ENCODE measurements around the gene DNAH3.
A peak's percentile ranks its signal among the peaks of the same experiment; 100 is the strongest.
"Not testable (repeated sequence)": the region's sequence is repeated elsewhere in the genome, so short reads cannot be mapped to it uniquely, and the experiment has no call there.

The DNAH3 gene

DNA sequence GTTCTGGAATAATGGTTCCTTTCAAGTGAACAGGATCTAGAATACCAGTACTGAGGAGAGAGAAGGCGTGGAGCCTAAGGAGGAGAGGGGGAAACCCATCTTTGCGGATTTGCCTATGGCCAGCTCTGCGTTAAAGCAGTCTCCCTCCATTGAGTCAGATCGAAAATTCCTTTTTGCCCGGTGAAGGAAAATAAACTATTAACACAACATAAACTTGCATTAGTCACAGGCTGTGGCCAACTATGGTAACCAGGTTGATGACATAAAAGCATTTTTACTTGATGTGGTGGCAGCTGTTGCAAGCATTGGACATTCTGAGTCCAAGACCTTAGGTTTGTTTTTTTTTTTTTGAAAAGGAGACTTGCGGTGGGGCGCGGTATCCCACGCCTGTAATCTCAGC is 16.7 kb upstream of the DNAH3 start:
- no peak for DNase-seq (ENCODE audit: low spot score)

DNA sequence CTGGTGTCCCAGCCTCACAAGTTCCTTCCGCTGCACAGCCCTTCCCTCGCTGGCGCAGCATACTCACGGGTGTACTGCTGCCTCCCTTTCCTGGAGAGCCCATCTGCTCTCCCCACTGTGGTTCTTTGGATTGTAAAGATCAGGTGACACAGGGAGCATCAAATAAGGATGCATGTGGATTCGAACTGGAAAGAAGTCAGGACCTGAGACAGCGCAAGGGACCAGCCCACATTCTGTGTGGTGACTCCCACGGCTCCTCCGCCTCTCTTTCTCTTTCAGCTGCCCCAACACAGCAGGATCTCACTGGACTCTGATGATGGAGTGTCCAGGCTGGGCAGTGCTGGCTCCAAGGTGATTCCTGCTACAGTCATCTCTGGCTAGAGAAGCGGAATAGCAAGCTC is 15.9 kb upstream of the DNAH3 start:
- DNase-seq (ENCODE audit: low spot score) = no peak

DNA sequence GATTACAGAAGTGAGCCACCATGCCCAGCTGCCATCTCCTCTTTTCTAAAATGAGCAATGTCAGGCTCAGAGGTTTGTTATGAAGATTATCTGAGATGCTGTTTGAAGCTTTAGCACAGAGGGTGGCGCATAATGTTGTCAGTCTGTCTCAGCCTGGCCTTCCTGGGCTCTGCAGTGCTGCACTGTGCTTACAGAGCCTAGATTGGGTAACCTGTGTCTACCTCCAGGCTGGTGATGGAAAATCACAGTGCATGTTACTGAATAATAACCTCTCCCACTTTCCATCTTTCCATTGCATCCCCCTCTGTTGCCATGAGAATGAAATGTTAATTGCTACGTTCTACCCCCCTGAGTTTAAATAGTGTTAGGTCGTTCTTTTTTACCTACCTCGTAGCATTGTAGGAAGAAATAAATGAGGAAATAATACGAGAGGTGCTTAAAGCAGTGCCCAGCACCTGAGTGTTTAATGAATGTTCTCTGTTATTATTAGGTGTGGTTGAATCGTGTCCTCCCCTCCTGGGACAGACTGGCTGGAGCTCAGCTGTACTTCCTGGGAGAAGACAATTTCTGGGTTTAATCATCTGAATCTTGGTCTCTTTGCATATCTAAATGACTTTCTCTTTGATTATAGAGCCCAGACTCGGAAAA is 14.0 kb upstream of the DNAH3 start:
- DNase-seq (ENCODE audit: low spot score) = no peak

DNA sequence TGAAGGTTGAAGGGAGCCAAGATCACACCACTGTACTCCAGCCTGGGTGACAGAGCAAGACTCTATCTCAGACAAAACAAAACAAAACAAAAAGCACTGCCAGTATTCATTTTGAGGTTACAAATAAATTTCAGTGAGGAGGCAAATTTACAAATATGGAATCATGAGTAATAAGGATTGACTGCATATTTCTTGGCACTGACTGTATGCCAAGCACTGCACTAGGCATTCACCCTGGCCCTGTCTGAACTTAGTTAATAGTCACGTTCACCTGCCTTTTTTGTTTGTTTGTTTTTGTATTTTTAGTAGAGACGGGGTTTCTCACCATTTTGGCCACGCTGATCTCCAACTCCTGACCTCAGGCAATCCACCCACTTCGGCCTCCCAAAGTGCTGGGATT is 12.9 kb upstream of the DNAH3 start:
- DNase-seq (ENCODE audit: low spot score) = no peak

DNA sequence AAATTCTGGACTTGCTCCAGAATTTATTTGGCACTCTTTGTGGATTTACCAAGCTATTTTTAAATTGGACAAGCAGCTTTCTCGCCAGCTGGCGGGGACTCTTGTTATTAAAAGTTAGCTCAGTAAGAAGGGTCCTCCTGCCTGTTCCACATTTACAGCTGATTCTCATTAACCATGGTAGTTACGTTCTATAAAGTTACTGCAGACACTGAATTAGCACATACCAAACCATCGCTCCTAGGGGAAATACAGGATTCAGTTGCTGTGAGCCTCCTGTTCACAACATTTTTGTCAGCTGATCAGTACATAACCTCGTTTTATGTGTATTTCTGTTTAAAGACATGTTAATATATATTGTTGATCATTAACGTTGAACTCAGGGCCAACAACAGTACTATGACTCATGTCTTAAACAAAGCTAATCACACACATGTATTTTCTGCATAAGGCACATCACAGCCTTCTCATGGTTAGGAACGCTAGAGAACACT is 12.1 kb upstream of the DNAH3 start:
- no peak for DNase-seq (ENCODE audit: low spot score)

DNA sequence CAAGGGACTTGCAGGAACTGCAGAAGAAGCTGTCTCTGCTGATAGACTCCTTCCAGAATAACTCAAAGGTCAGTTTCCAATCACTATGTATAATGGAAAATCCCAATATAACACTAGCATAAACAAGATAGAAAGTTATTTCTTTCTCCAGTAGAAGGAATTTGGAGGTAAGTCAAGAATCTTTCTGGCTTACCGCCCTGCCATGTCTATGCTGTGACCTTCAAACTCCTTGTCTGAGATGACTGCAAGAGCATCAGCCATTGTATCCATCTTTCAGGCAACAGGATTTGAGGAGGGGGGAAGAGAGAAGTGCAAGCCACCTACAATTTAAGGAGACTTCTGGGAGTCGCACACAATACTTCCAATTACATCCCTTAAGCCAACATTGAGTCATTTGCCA is 10.6 kb upstream of the DNAH3 start:
- DNase-seq (ENCODE audit: low spot score) = no peak

DNA sequence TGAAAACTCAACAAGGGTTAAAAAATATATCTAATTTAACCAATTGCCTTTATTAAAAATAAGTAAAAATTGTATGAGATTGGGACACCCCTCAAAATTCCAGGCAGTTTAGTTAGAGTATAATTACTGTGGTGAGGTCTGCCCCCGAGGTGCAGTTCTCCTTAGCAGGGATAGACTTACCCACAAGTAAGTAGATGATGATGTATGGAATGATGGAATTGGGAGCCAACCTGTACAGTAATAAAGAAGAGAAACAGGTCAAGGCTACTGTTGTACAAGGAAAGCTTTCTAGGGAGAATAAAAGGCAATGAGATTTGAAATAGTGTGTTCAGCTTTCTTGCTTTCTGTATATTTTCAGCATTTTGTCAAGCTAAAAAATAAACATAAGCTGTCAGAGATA is 9.6 kb upstream of the DNAH3 start:
- no peak for DNase-seq (ENCODE audit: low spot score)

DNA sequence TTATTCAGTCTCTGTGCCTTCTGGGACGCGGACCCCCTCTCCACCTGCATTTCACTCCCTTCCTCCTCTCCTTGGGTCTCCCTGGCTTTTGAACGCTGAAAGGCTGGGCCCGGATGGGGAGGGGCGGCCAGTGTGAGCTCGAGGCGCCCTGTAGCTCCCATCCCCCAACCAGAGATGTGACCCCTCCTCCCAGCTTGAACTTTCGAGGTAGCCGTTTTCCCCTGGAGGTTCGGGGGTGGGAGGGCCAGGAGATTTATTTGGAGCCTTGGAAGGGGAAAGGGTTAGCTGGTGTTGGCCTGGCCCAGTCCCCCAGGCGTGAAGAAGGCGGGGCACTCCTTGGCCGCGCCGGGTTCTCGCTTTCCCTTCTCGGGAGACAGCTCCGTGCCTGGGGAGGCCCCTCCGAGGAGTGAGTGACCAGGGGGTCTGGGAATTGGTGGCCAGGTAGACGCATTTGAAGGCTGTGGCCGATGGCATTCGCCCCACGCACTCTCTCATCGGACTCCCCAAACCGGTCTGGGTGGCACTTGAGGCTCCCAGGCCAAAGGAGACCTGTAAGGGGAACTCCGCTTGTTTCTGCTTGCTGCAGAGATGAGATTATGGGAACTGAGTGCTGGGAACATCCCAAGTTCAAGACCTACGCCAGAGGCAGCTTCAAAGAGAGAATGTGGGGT is 8.8 kb upstream of the DNAH3 start:
- no peak for DNase-seq (ENCODE audit: low spot score)

DNA sequence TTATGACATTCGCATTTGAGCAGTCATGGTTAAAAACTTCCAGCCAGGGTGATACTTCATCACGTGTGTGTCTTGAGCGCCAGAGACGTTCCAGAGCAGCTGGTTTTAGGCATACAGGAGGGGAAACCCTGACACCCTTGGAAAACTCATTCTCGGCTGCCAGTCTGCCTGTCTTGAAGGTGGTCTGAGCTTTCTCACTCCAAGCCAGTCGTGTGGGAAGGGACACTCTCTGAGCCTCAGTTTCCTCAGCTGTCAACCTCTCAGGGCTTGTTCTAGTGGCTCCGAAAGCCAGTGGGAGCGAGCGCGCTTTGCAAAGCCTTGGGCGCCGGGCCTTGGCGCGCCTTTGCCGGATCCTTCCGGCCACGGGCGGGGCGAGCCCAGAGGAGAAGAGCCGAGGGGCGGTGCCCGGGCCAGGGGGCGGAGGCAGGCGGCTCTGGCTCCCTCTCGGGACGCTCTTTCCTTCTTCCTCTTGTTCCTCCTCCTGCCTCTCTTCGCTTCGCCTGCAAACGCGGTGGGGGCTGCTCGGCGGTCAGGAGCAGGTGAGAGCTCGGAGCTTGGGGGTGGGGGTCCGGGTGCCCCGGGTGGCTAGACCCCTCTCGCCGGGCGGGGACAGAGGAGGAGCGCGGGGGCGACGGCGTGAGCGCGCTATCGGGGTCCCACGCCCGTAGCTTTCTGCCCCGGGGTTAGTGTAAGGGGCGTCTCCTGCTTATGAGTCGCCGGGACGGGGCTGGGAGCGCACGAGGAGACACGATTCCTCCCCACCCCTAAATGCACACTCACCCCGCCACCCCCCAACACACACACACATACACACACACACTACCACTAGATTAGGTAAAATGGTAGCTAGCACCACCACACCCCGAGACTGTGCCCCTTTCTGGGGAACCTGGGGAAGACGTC is 7.8 kb upstream of the DNAH3 start, which contains the start of gene LDAF1:
Gene LDAF1, plus strand, starts transcription at position 467 of the 903 bp plus-strand sequence. CDS start 2,509 bp downstream, outside the sequence.
- DNase-seq (ENCODE audit: low spot score) = peak; percentile 68

DNA sequence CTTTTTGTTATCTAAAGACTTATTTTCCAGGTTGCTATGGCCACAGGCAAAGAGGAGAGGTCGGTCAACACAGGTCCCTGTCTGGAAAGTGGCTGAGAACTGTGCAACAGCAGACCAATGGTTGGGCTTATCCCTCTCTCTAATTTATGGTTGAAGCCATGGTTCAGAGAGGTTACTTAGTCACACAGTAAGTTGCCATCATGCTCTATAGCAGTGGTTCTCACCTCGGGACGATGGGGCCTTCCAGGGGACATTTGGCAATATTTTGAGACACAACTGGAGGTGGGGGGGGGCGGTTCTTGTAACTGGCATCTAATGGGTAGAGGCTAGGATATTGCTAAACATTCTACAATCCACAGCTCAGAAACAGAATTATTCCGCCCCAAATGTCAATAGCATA is 7.0 kb upstream of the DNAH3 start:
- no peak for DNase-seq (ENCODE audit: low spot score)

DNA sequence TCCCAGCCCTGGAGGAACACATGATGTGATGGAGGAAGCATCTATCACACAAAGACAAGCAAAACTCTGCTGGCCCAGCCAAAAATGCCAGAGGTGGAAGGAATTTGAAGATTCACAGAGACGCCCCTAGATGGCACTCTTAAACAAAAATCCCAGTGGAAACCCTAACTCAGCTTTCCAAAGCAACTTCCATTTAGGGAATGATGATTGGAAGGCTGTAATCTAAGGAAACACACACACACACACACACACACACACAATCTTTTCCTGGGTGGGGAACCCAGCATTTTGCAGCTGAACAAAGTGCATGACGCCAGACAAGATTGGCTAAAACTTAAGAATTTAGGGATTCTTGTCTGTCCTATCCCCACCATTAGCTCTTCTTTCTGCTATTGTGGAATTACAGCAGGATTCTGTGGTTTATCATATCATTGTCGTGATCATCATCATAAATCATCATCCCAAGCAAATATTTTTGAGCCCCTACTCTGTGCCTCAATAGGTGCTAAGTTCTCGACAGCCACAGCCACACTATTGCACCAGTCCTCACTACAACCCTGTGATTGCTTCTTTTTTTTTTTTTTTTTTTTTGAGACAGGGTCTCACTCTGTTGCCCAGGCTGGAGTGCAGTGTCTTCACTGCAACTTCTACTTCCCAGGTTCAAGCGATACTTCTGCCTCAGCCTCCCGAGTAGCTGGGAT is 6.3 kb upstream of the DNAH3 start:
- peak; percentile 89 for DNase-seq (ENCODE audit: low spot score)

DNA sequence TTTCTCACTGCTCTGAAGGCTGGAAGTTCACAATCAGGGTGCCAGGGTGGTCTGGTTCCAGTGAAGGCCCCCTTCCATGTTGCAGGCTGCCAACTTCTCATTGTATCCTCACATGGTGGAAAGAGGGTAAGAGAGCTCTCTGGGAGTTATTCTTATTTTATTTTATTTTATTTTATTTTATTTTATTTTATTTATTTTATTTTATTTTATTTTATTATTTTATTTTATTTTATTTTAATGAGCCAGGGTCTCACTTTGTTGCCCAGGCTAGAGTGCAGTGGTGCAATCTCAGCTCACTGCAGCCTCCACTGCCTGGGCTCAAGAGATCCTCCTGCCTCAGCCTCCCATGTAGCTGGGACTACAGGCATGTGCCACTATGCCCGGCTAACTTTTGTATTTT is 5.4 kb upstream of the DNAH3 start:
- DNase-seq (ENCODE audit: low spot score) = not testable (repeated sequence)

DNA sequence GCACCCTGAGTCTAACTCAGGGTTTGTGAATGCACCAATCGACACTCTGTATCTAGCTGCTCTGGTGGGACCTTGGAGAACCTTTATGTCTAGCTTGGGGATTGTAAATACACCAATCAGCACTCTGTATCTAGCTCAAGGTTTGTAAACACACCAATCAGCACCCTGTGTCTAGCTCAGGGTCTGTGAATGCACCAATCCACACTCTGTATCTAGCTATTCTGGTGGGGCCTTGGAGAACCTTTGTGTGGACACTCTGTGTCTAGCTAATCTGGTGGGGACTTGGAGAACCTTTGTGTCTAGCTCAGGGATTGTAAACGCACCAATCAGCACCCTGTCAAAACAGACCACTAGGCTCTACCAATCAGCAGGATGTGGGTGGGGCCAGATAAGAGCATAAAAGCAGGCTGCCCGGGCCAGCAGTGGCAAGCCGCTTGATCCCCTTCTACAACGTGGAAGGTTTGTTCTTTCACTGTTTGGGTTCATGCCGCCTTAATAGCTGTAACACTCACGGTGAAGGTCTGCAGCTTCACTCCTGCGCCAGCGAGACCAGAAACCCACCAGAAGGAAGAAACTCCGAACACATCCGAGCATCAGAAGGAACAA is 2.6 kb upstream of the DNAH3 start:
- DNase-seq (ENCODE audit: low spot score) = not testable (repeated sequence)

DNA sequence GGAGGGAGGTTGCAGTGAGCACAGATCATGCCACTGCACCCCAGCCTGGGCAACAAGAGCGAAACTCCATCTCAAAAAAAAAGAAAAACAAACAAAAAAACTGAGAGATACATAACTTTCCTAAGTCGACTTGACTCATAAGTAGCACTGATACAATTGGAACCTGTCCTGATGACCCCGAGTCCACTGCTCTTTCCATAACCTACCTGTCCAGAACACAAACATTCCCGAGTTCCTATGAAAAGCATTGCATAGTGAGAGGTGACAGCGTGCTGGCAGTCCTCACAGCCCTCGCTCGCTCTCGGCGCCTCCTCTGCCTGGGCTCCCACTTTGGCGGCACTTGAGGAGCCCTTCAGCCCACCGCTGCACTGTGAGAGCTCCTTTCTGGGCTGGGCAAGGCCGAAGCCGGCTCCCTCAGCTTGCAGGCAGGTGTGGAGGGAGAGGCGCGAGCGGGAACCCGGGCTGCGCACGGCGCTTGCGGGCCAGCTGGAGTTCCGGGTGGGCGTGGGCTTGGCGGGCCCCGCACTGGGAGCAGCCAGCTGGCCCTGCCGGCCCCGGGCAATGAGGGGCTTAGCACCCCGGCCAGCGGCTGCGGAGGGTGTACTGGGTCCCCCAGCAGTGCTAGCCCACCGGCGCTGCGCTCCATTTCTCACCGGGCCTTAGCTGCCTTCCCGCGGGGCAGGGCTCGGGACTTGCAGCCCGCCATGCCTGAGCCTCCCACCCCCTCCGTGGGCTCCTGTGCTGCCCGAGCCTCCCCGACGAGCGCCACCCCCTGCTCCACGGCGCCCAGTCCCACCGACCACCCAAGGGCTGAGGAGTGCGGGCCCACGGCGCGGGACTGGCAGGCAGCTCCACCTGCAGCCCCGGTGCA is 1.7 kb upstream of the DNAH3 start:
- DNase-seq (ENCODE audit: low spot score) = not testable (repeated sequence)

DNA sequence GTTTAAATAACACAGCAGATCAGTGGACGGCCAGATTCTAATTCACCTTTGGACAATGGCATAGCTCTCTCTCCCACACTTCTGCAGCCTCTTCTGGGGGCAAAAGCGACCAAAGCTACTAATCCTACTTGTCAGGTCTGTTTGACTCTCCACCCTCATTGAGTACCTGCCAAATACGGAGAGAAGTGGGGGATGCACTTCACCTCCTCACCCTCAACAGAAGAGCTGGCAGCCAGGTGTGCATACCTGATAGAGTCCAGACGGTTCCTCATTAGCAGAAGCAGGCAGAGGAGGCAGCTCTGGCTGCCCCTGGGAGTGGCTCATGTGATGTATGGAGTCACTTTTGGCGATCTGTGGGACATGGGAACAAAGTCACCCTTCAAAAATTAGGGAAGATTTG is 4.9 kb downstream of the DNAH3 start:
- no peak for DNase-seq (ENCODE audit: low spot score)

DNA sequence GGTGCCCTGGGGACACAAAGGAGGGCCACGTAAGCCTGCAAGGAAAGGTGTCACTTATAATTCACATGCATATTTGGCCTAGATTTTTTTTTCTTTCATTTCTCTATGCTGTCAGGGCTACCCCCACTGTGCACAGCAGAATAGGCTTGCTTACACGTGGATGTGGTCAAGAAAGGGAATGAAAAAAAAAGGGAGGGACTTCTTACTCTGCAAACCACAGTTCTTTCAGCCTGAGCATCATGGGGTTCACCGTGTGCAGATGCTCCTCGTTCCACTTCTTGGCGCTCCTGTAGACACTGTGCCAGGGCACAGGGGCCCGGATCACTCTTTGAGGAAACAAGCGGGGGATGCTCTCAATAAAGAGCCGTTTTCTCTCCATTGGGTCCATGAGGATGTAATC is 16.6 kb downstream of the DNAH3 start:
- no peak for DNase-seq (ENCODE audit: low spot score)

DNA sequence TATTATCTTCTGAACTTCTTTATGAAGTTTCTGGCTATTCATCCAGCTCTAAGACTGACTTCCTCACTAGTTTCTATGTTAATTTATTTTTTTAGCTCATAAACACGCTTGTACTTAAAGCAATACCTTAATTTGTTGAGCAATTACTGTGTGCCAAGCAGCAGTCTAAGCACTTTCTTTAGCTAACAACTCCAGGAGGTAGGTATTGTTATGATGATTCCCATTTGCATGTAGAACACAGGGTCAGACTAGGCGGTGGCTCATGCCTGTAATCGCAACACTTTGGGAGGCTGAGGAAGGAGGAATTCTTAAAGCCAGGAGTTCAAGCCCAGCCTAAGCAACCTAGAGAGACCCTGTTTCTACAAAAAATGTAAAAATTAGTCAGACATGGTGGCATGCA is 19.8 kb downstream of the DNAH3 start:
- DNase-seq (ENCODE audit: low spot score) = no peak

DNA sequence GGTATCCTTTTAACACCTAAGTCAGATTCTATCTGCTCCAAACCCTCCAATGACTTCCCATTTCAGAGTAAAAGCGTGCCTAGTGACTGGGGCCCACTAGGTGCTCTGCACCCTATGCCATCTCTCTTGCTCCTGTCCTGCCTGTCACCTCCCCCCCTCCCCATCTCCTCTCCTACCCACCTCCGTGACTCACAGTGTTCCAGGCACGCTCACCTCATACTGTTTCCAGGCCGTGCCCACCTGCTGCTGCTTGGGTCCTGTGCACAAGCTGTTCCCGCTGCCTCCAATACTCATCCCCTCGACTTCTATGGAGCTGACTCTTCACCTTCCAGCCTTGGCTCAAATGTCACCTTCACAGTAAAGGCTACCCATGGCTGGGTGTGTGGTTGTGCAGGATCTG is 21.7 kb downstream of the DNAH3 start:
- DNase-seq (ENCODE audit: low spot score) = no peak

DNA sequence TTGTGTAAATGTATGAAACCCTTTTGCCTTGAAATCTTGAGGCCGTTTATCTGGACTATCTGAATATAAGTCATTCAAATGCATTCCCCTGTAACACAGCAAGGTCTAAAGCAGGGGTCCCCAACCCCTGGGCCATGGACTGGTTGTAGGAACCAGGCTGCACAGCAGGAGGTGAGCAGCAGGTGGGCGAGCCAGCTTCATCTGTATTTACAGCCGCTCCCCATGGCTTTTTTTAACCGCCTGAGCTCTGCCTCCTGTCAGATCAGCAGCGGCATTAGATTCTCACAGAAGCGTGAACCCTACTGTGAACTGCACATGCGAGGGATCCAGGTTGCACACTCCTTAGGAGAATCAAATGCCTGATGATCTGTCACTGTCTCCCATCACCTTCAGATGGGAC is 24.1 kb downstream of the DNAH3 start:
- DNase-seq (ENCODE audit: low spot score) = no peak

DNA sequence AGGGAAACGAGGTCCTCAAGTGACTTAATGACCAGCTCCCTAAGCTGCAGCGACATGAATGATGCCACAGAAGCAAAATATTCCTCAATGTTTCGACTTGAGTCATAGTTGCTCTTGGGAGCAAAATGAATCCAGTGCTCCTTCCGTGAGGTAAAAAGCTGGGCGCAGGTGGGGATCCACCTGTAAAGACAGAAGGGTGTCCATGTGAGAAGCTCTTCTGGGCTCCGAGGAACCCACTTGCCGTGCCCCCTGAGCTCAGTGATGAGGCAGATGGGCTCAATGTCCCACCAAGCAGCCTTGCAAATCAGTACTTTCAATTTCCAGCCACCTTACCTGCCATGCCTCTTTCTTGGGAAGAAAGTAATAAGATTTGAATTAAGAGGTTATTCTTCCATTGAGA is 25.5 kb downstream of the DNAH3 start:
- DNase-seq (ENCODE audit: low spot score) = no peak
